HEK293 (cell line): ENCODE results near the gene CDO1.

Source experiments
- BCL11B ChIP-seq: fragments of 450-650 bp; formaldehyde crosslinking; IDR thresholded peaks from 2 replicates; pipeline ENCODE4 v1.5.1; 2016; ENCODE audit warnings: low read depth, missing biosample characterization, missing genetic modification characterization
- EGR2 ChIP-seq: fragments of 450-650 bp; formaldehyde crosslinking; IDR thresholded peaks from 2 replicates; pipeline ENCODE4 v1.5.1; 2016; ENCODE audit warnings: low read depth, missing biosample characterization, missing genetic modification characterization
- GLI4 ChIP-seq: fragments of 450-650 bp; formaldehyde crosslinking; IDR thresholded peaks from 2 replicates; pipeline ENCODE4 v1.5.1; 2016; ENCODE audit warnings: missing biosample characterization, missing genetic modification characterization
- GLIS1 ChIP-seq: fragments of 450-650 bp; formaldehyde crosslinking; IDR thresholded peaks from 2 replicates; pipeline ENCODE4 v1.5.1; 2016; ENCODE audit warnings: missing biosample characterization, missing genetic modification characterization
- PRDM1 ChIP-seq: fragments of 450-650 bp; formaldehyde crosslinking; IDR thresholded peaks from 2 replicates; pipeline ENCODE4; 2016; ENCODE audit warnings: missing biosample characterization, missing genetic modification characterization
- REPIN1 ChIP-seq: fragments of 450-650 bp; formaldehyde crosslinking; IDR thresholded peaks from 2 replicates; pipeline ENCODE4 v1.5.1; 2017; ENCODE audit warnings: missing biosample characterization, missing genetic modification characterization, low read depth
- TCF7L2 ChIP-seq: IDR thresholded peaks from 2 replicates; pipeline ENCODE4 v1.6.1; 2011; ENCODE audit warnings: low read depth, mild to moderate bottlenecking, inconsistent platforms, low read length, moderate library complexity, borderline replicate concordance
- YY1 ChIP-seq: fragments of 450-650 bp; formaldehyde crosslinking; IDR thresholded peaks from 2 replicates; pipeline ENCODE4 v1.5.1; 2018; ENCODE audit warnings: missing biosample characterization, missing genetic modification characterization
- ZBTB17 ChIP-seq: fragments of 450-650 bp; formaldehyde crosslinking; IDR thresholded peaks from 2 replicates; pipeline ENCODE4 v1.5.1; 2016; ENCODE audit warnings: missing biosample characterization, missing genetic modification characterization
- ZBTB20 ChIP-seq: fragments of 450-650 bp; formaldehyde crosslinking; IDR thresholded peaks from 2 replicates; pipeline ENCODE4 v1.5.1; 2016; ENCODE audit warnings: missing biosample characterization, missing genetic modification characterization
- ZBTB48 ChIP-seq: fragments of 450-650 bp; formaldehyde crosslinking; IDR thresholded peaks from 2 replicates; pipeline ENCODE4 v1.5.1; 2016; ENCODE audit warnings: missing biosample characterization, missing genetic modification characterization
- ZBTB8A ChIP-seq: fragments of 450-650 bp; formaldehyde crosslinking; IDR thresholded peaks from 2 replicates; pipeline ENCODE4 v1.5.1; 2016; ENCODE audit warnings: missing biosample characterization, missing genetic modification characterization
- ZEB2 ChIP-seq: fragments of 450-650 bp; formaldehyde crosslinking; IDR thresholded peaks from 2 replicates; pipeline ENCODE4 v1.5.1; 2016; ENCODE audit warnings: missing biosample characterization, missing genetic modification characterization
- ZNF146 ChIP-seq: fragments of 450-650 bp; formaldehyde crosslinking; IDR thresholded peaks from 2 replicates; pipeline ENCODE4 v1.5.1; 2016; ENCODE audit warnings: missing biosample characterization, missing genetic modification characterization
- ZNF157 ChIP-seq: fragments of 450-650 bp; formaldehyde crosslinking; IDR thresholded peaks from 2 replicates; pipeline ENCODE4 v1.5.1; 2016; ENCODE audit warnings: missing biosample characterization, missing genetic modification characterization
- ZNF175 ChIP-seq: fragments of 450-650 bp; formaldehyde crosslinking; IDR thresholded peaks from 2 replicates; pipeline ENCODE4 v1.5.1; 2016; ENCODE audit warnings: missing biosample characterization, missing genetic modification characterization
- ZNF214 ChIP-seq: fragments of 450-650 bp; formaldehyde crosslinking; IDR thresholded peaks from 2 replicates; pipeline ENCODE4 v1.5.1; 2017; ENCODE audit warnings: missing biosample characterization, mild to moderate bottlenecking, missing genetic modification characterization, borderline replicate concordance
- ZNF221 ChIP-seq: fragments of 450-650 bp; formaldehyde crosslinking; IDR thresholded peaks from 2 replicates; pipeline ENCODE4 v1.5.1; 2017; ENCODE audit warnings: missing biosample characterization, missing genetic modification characterization, borderline replicate concordance
- ZNF248 ChIP-seq: fragments of 450-650 bp; formaldehyde crosslinking; IDR thresholded peaks from 2 replicates; pipeline ENCODE4 v1.5.1; 2017; ENCODE audit warnings: missing biosample characterization, missing genetic modification characterization
- ZNF266 ChIP-seq: fragments of 450-650 bp; formaldehyde crosslinking; IDR thresholded peaks from 2 replicates; pipeline ENCODE4 v1.5.1; 2016; ENCODE audit warnings: missing biosample characterization, missing genetic modification characterization, low read depth
- ZNF404 ChIP-seq: fragments of 450-650 bp; formaldehyde crosslinking; IDR thresholded peaks from 2 replicates; pipeline ENCODE4 v1.5.1; 2017; ENCODE audit warnings: missing biosample characterization, missing genetic modification characterization
- ZNF423 ChIP-seq: fragments of 450-650 bp; formaldehyde crosslinking; IDR thresholded peaks from 2 replicates; pipeline ENCODE4 v1.5.1; 2016; ENCODE audit warnings: missing biosample characterization, missing genetic modification characterization
- ZNF426 ChIP-seq: fragments of 450-650 bp; formaldehyde crosslinking; IDR thresholded peaks from 2 replicates; pipeline ENCODE4 v1.5.1; 2017; ENCODE audit warnings: missing biosample characterization, missing genetic modification characterization, mild to moderate bottlenecking, inconsistent platforms, moderate library complexity
- ZNF521 ChIP-seq: fragments of 450-650 bp; formaldehyde crosslinking; IDR thresholded peaks from 2 replicates; pipeline ENCODE4 v1.5.1; 2017; ENCODE audit warnings: missing biosample characterization, mild to moderate bottlenecking, missing genetic modification characterization
- ZNF548 ChIP-seq: fragments of 450-650 bp; formaldehyde crosslinking; IDR thresholded peaks from 2 replicates; pipeline ENCODE4 v1.5.1; 2016; ENCODE audit warnings: missing biosample characterization, missing genetic modification characterization
- ZNF555 ChIP-seq: fragments of 450-650 bp; formaldehyde crosslinking; conservative IDR thresholded peaks from 2 replicates; pipeline ENCODE4 v1.5.1; 2017; ENCODE audit warnings: missing biosample characterization, mild to moderate bottlenecking, missing genetic modification characterization, inconsistent platforms
- ZNF610 ChIP-seq: fragments of 450-650 bp; formaldehyde crosslinking; IDR thresholded peaks from 2 replicates; pipeline ENCODE4 v1.5.1; 2016; ENCODE audit warnings: missing biosample characterization, missing genetic modification characterization, borderline replicate concordance
- ZNF623 ChIP-seq: fragments of 450-650 bp; formaldehyde crosslinking; IDR thresholded peaks from 2 replicates; pipeline ENCODE4 v1.5.1; 2016; ENCODE audit warnings: missing biosample characterization, missing genetic modification characterization
- ZNF629 ChIP-seq: fragments of 450-650 bp; formaldehyde crosslinking; IDR thresholded peaks from 2 replicates; pipeline ENCODE4 v1.5.1; 2017; ENCODE audit warnings: missing biosample characterization, missing genetic modification characterization
- ZNF677 ChIP-seq: fragments of 450-650 bp; IDR thresholded peaks from 2 replicates; pipeline ENCODE4 v1.5.0; 2018; ENCODE audit warnings: missing biosample characterization, mild to moderate bottlenecking, missing genetic modification characterization, moderate library complexity
- ZNF747 ChIP-seq: fragments of 450-650 bp; formaldehyde crosslinking; IDR thresholded peaks from 2 replicates; pipeline ENCODE4 v1.5.1; 2016; ENCODE audit warnings: missing biosample characterization, missing genetic modification characterization
- ZNF76 ChIP-seq: fragments of 450-650 bp; formaldehyde crosslinking; IDR thresholded peaks from 2 replicates; pipeline ENCODE4; 2016; ENCODE audit warnings: low read depth, missing biosample characterization, missing genetic modification characterization, borderline replicate concordance
- ZSCAN23 ChIP-seq: fragments of 450-650 bp; formaldehyde crosslinking; IDR thresholded peaks from 2 replicates; pipeline ENCODE4 v1.5.1; 2016; ENCODE audit warnings: missing biosample characterization, missing genetic modification characterization
- TF ChIP-seq, protein P1 (sequence below): fragments of 450-650 bp; formaldehyde crosslinking; IDR thresholded peaks from 2 replicates; pipeline ENCODE4 v1.5.1; 2016; ENCODE audit warnings: missing biosample characterization, missing genetic modification characterization, borderline replicate concordance
- TF ChIP-seq, protein P2 (sequence below): sonication (generic); formaldehyde crosslinking; IDR thresholded peaks from 2 replicates; pipeline ENCODE4 v1.8.1; 2022; ENCODE audit warnings: mild to moderate bottlenecking, moderate library complexity, missing genetic modification reagents
- TF ChIP-seq, protein P3 (sequence below): fragments of 450-650 bp; formaldehyde crosslinking; IDR thresholded peaks from 2 replicates; pipeline ENCODE4 v1.5.1; 2016; ENCODE audit warnings: missing biosample characterization, missing genetic modification characterization
- TF ChIP-seq, protein P4 (sequence below): fragments of 450-650 bp; formaldehyde crosslinking; IDR thresholded peaks from 2 replicates; pipeline ENCODE4 v1.5.1; 2016; ENCODE audit warnings: missing biosample characterization, missing genetic modification characterization

Gene CDO1

DNA sequence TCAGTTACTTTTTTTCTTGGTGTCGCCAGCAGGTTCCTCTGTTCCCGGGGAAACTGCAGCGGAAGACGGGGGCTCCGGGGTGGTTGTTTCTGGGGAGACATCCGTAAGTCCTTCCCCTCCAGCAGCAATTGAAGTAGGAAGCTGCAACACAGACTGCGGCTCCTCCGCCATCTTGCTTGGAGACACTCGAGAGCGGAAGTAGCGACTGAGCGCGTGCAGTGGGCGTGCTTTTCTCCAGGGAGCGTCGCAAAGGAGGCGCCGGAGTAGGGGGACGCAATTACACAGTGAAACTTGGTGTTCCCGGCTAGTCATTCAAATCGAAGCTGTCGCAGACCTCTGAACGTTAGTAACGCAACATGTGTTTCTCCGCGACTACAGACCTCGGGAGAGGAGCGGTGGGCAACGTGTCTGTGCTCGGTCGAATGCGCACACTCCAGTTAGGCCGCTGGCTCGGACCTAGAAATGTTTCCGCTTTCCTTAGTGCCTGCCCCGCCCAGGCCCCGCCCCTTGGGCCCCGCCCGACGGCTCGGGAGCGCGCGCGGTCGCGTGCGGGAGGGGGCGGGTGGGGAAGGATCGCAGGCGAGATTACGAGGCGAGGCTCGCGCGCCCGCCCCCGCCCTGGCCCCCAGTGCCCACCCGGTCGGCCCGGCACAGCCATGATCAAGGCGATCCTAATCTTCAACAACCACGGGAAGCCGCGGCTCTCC lies 25.1 kb upstream of the CDO1 start, which contains the start of the genes AP3S1 and ATG12 (continued):
- TF ChIP-seq ZSCAN23 (tag by site-specific recombination) (no peak), ZBTB48 (tag by site-specific recombination) (peak; percentile 100), ZBTB8A (tag by site-specific recombination) (no peak), YY1 (tag by site-specific recombination) (peak; percentile 93), TCF7L2 (no peak), ZNF521 (tag by site-specific recombination) (no peak), ZBTB20 (tag by site-specific recombination) (peak; percentile 45; the same call in 1 of the 2 replicates), GLIS1 (no peak), ZNF548 (tag by site-specific recombination) (no peak), ZEB2 (peak; percentile 80), ZNF426 (tag by site-specific recombination) (no peak), ZNF610 (tag by site-specific recombination) (no peak), ZNF214 (tag by site-specific recombination) (no peak), ZNF423 (tag by site-specific recombination) (no peak), EGR2 (tag by site-specific recombination) (no peak), ZNF629 (peak; percentile 84), GLI4 (tag by site-specific recombination) (peak; percentile 49; the same call in 1 of the 2 replicates), ZNF677 (tag by site-specific recombination) (no peak), ZNF175 (tag by site-specific recombination) (no peak), ZNF747 (tag by site-specific recombination) (no peak), ZNF404 (no peak), ZBTB17 (tag by site-specific recombination) (peak; percentile 91), ZNF76 (tag by site-specific recombination) (peak; percentile 66; the same call in 1 of the 2 replicates), ZNF555 (no peak), ZNF248 (tag by site-specific recombination) (no peak), ZNF157 (tag by site-specific recombination) (no peak), ZNF146 (tag by site-specific recombination) (no peak), ZNF266 (tag by site-specific recombination) (no peak), ZNF623 (tag by site-specific recombination) (no peak), PRDM1 (tag by site-specific recombination) (peak; percentile 60; the same call in 1 of the 2 replicates), ZNF221 (tag by site-specific recombination) (no peak), BCL11B (tag by site-specific recombination) (no peak), REPIN1 (tag by site-specific recombination) (no peak)
- TF ChIP-seq, protein P1, sequence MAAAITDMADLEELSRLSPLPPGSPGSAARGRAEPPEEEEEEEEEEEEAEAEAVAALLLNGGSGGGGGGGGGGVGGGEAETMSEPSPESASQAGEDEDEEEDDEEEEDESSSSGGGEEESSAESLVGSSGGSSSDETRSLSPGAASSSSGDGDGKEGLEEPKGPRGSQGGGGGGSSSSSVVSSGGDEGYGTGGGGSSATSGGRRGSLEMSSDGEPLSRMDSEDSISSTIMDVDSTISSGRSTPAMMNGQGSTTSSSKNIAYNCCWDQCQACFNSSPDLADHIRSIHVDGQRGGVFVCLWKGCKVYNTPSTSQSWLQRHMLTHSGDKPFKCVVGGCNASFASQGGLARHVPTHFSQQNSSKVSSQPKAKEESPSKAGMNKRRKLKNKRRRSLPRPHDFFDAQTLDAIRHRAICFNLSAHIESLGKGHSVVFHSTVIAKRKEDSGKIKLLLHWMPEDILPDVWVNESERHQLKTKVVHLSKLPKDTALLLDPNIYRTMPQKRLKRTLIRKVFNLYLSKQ (tag by site-specific recombination) = no peak
- TF ChIP-seq, protein P2, sequence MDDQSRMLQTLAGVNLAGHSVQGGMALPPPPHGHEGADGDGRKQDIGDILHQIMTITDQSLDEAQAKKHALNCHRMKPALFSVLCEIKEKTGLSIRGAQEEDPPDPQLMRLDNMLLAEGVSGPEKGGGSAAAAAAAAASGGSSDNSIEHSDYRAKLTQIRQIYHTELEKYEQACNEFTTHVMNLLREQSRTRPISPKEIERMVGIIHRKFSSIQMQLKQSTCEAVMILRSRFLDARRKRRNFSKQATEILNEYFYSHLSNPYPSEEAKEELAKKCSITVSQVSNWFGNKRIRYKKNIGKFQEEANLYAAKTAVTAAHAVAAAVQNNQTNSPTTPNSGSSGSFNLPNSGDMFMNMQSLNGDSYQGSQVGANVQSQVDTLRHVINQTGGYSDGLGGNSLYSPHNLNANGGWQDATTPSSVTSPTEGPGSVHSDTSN (CRISPR knock-in tag) = no peak
- TF ChIP-seq, protein P3, sequence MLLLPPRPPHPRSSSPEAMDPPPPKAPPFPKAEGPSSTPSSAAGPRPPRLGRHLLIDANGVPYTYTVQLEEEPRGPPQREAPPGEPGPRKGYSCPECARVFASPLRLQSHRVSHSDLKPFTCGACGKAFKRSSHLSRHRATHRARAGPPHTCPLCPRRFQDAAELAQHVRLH = peak; percentile 76; the same call in 1 of the 2 replicates
- TF ChIP-seq, protein P4, sequence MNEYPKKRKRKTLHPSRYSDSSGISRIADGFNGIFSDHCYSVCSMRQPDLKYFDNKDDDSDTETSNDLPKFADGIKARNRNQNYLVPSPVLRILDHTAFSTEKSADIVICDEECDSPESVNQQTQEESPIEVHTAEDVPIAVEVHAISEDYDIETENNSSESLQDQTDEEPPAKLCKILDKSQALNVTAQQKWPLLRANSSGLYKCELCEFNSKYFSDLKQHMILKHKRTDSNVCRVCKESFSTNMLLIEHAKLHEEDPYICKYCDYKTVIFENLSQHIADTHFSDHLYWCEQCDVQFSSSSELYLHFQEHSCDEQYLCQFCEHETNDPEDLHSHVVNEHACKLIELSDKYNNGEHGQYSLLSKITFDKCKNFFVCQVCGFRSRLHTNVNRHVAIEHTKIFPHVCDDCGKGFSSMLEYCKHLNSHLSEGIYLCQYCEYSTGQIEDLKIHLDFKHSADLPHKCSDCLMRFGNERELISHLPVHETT (tag by site-specific recombination) = peak; percentile 79
